B cell (primary cell): Measurements from ENCODE around the gene MYDGF. TPM values are rescaled to one million over a fixed set of nuclear protein-coding genes. Genes with fewer than 3 reads are reported as not detected.

Source experiments
- ATAC-seq: fragments of 200-7000 bp; cut with Tn5 transposase; one replicate; pipeline ENCODE4 v1.10.0; 2021; ENCODE audit warnings: low read depth, mild to moderate bottlenecking, moderate number of reproducible peaks, moderate library complexity
- CTCF ChIA-PET: fragments of 350-600 bp; sonication (Branson Sonifier 250); formaldehyde crosslinking; loops from one replicate; lab custom pipeline; 2021; ENCODE audit warnings: antibody characterized with exemption, inconsistent platforms; lab: Charles Lee
- POLR2A ChIA-PET: fragments of 350-600 bp; sonication (Branson Sonifier 250); formaldehyde crosslinking; loops from one replicate; lab custom pipeline; 2021; ENCODE audit warnings: antibody characterized with exemption; lab: Charles Lee
- DNase-seq: peaks from one replicate; pipeline ENCODE4 v3.0.0; 2013
- H2AFZ ChIP-seq: 2 replicates; pipeline ENCODE4 v1.6.1; 2012; ENCODE audit warnings: mild to moderate bottlenecking, low read depth, low read length; ENCODE audit not compliant: insufficient read depth, poor library complexity, severe bottlenecking
- H3K27ac ChIP-seq, 2 donors: 1 replicate in 1 of 2; 2 replicates in 1 of 2; pipeline ENCODE4 v1.5.1; 2012 to 2013; ENCODE audit warnings: low read length in 2 of 2, mild to moderate bottlenecking in 2 of 2, moderate library complexity in 1 of 2
- H3K27me3 ChIP-seq, 4 experiments: fragments of 200-600 bp in 1 of 4; sonication (generic) in 1 of 4; replicated peaks in 1 of 4; 1 replicate in 2 of 4; 2 replicates in 2 of 4; pipeline versions ENCODE4 v1.6.1 to v1.7.0; 2013 to 2016; ENCODE audit warnings: low read length in 3 of 4, mild to moderate bottlenecking in 2 of 4, mixed read lengths in 1 of 4, moderate library complexity in 1 of 4; ENCODE audit not compliant: insufficient read depth in 4 of 4, control insufficient read depth in 3 of 4; ENCODE audit errors: control extremely low read depth in 1 of 4
- H3K36me3 ChIP-seq, 2 experiments: replicated peaks in 1 of 2; 1 replicate in 1 of 2; 2 replicates in 1 of 2; pipeline versions ENCODE4 v1.6.1 to v1.7.1; 2013; ENCODE audit warnings: low read length in 1 of 2; ENCODE audit not compliant: insufficient read depth in 2 of 2, control insufficient read depth in 1 of 2; ENCODE audit errors: control extremely low read depth in 1 of 2, extremely low read depth in 1 of 2
- H3K4me1 ChIP-seq, 2 donors: fragments of 200-600 bp in 1 of 2; sonication (generic) in 1 of 2; 1 replicate in 1 of 2; 2 replicates in 1 of 2; pipeline versions ENCODE4 v1.5.1 to v1.6.1; 2013 to 2017; ENCODE audit warnings: low read length in 2 of 2; ENCODE audit not compliant: control insufficient read depth in 2 of 2, insufficient read depth in 2 of 2
- H3K4me2 ChIP-seq: replicated peaks from 2 replicates; pipeline ENCODE3; 2012; ENCODE audit warnings: mild to moderate bottlenecking, low read depth, low read length; ENCODE audit not compliant: poor library complexity, severe bottlenecking
- H3K4me3 ChIP-seq, 5 experiments: fragments of 200-600 bp in 1 of 5; sonication (generic) in 1 of 5; 1 replicate in 3 of 5; 2 replicates in 2 of 5; pipeline versions ENCODE4 v1.5.1 to v1.7.0; 2011 to 2016; ENCODE audit warnings: low read length in 4 of 5, mild to moderate bottlenecking in 4 of 5, low read depth in 2 of 5, control low read depth in 1 of 5, moderate library complexity in 1 of 5; ENCODE audit not compliant: insufficient read depth in 1 of 5; ENCODE audit errors: control extremely low read depth in 1 of 5, extremely low read depth in 1 of 5
- H3K79me2 ChIP-seq: fragments of 200-600 bp; sonication (generic); one replicate; pipeline ENCODE4 v1.6.0; 2016; ENCODE audit warnings: low read length; ENCODE audit not compliant: control insufficient read depth, insufficient read depth
- H3K9ac ChIP-seq: fragments of 200-600 bp; sonication (generic); 2 replicates; pipeline ENCODE4 v1.6.1; 2017; ENCODE audit warnings: mild to moderate bottlenecking, low read length, moderate library complexity
- H3K9me3 ChIP-seq, 3 donors: one replicate each; pipeline versions ENCODE4 v1.6.1 to v1.7.1; 2013; ENCODE audit warnings: low read length in 2 of 3; ENCODE audit not compliant: control insufficient read depth in 2 of 3, insufficient read depth in 1 of 3; ENCODE audit errors: control extremely low read depth in 1 of 3
- H4K20me1 ChIP-seq: 2 replicates; pipeline ENCODE4 v1.6.0; 2012; ENCODE audit warnings: mild to moderate bottlenecking, low read length; ENCODE audit not compliant: insufficient read depth, control insufficient read depth, poor library complexity, severe bottlenecking
- H3K27ac Mint-ChIP-seq: one replicate; pipeline ENCODE4 v1.8.0; 2021; ENCODE audit warnings: mixed read lengths
- H3K27me3 Mint-ChIP-seq: one replicate; pipeline ENCODE4 v1.8.0; 2021; ENCODE audit warnings: mixed read lengths
- H3K4me1 Mint-ChIP-seq: one replicate; pipeline ENCODE4 v1.8.0; 2021; ENCODE audit warnings: mixed read lengths
- H3K4me3 Mint-ChIP-seq: one replicate; pipeline ENCODE4 v1.8.0; 2021; ENCODE audit warnings: mixed read lengths
- H3K9me3 Mint-ChIP-seq: one replicate; pipeline ENCODE4 v1.8.0; 2022; ENCODE audit warnings: mixed read lengths; ENCODE audit not compliant: insufficient read depth
- EZH2 ChIP-seq: IDR thresholded peaks from 2 replicates; pipeline ENCODE4 v1.6.1; 2012; ENCODE audit warnings: borderline replicate concordance, low read depth, mild to moderate bottlenecking, moderate library complexity, low read length; ENCODE audit not compliant: insufficient read depth, poor library complexity, severe bottlenecking
- WGBS: methylation state at CpG from one replicate; pipeline ENCODE4 v1.1.5; 2013; ENCODE audit warnings: missing lambda C conversion rate; ENCODE audit not compliant: insufficient coverage; 5-methylcytosine and 5-hydroxymethylcytosine counted together
- intact Hi-C: fragments of 100-400 bp; cut with micrococcal nuclease; formaldehyde crosslinking; loops from one replicate; pipeline ENCODE4 v1.10.0; 2022
- polyA plus RNA-seq: library from polyadenylated mRNA; depleted of rRNA; stranded (reverse); fragments of >200 nt; gene quantifications from 2 replicates; pipeline ENCODE4 v1.2.3, GENCODE V29; 2012
- total RNA-seq, 2 donors: library from RNA; stranded (reverse); fragments of 120-200 nt in 1 of 2; gene quantifications; 1 replicate in 1 of 2; 2 replicates in 1 of 2; pipeline versions ENCODE4 v1.2.3 to v1.2.4, GENCODE V29; 2013 to 2022
- TF ChIP-seq, protein P1 (sequence below): fragments of 200-600 bp; IDR thresholded peaks from one replicate; pipeline ENCODE4 v1.8.0; 2022; ENCODE audit warnings: antibody characterized with exemption, mild to moderate bottlenecking

MYDGF gene
- total and polyA plus RNA-seq, 2 donors (not counting 1 experiment from before 2014, with no cell fraction given) = 21.2 to 42.3 TPM

DNA sequence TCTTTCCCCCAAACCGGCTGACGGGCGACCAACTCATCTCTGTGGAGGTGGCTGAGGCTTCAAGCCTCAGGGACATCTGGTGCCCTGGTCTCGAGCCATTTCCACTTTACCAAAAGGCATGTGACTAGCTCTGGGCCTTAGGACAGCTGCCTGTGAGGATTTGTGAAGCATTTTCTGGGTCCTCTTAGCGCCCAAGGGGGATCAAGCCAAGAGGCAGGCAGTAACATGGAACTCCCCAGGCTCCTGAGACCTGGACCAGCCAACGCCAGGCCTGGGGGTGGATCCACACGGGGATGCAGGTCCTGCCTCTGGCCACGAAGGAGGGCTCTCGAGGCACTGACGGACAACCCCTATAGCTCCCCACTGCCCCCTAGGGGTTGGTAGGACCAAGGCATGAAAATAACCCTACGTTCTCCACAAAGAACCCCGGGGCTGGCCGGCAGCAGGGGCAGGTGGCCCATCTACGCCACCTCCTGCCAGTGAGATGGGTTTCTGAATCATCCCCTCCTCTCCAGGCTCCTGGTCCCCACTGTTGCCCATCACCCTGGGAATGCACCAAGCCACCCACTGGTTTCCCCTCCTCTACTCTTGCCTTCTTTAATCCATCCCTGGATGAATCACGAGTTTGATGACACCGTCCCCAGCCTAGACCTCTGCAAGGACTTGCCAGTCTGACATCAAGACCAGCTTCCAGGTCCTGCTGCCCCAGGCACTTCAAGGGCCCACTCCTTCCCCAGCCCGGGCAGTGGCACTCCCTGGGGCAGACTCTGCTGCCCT is 7.0 kb upstream of the MYDGF start:
- H3K4me3 ChIP-seq = no peak overlapping the region
- no peak overlapping the region for H3K27ac ChIP-seq
- H4K20me1 ChIP-seq = no peaks in the 10 kb centered on the region
- POLR2A ChIA-PET = no interaction called here
- no peaks in the 10 kb centered on the region for H3K79me2 ChIP-seq
- ATAC-seq (peak; percentile 36), DNase-seq (peak; percentile 46)
- no peak overlapping the region for H2AFZ ChIP-seq
- no peaks in the 10 kb centered on the region for H3K9me3 Mint-ChIP-seq
- TF ChIP-seq, protein P1, sequence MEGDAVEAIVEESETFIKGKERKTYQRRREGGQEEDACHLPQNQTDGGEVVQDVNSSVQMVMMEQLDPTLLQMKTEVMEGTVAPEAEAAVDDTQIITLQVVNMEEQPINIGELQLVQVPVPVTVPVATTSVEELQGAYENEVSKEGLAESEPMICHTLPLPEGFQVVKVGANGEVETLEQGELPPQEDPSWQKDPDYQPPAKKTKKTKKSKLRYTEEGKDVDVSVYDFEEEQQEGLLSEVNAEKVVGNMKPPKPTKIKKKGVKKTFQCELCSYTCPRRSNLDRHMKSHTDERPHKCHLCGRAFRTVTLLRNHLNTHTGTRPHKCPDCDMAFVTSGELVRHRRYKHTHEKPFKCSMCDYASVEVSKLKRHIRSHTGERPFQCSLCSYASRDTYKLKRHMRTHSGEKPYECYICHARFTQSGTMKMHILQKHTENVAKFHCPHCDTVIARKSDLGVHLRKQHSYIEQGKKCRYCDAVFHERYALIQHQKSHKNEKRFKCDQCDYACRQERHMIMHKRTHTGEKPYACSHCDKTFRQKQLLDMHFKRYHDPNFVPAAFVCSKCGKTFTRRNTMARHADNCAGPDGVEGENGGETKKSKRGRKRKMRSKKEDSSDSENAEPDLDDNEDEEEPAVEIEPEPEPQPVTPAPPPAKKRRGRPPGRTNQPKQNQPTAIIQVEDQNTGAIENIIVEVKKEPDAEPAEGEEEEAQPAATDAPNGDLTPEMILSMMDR = peak; percentile 52
- TF ChIP-seq EZH2 = no peak
- H3K4me2 ChIP-seq = no peak overlapping the region
- peaks cover 0 to 22% of the 10 kb centered on the region in 2 experiments for H3K36me3 ChIP-seq
- H3K27me3 Mint-ChIP-seq = no peaks in the 10 kb centered on the region
- no peaks in the 10 kb centered on the region for H3K4me1 Mint-ChIP-seq
- H3K27ac Mint-ChIP-seq = no peak overlapping the region
- H3K9ac ChIP-seq = no peak overlapping the region
- CTCF ChIA-PET = interaction anchor here (1.5 kb wide), 1 partner anchor 41 kb away, joined by 5 read pairs; no protein-coding TSS in a partner anchor
- H3K4me3 Mint-ChIP-seq = no peak overlapping the region
- no peaks in the 10 kb centered on the region for H3K9me3 ChIP-seq
- 87% methylated on average over 14 of the region's 17 CpGs for WGBS
- intact Hi-C loops = no loop called here
- no peaks in the 10 kb centered on the region for H3K4me1 ChIP-seq
- H3K27me3 ChIP-seq = no peaks in the 10 kb centered on the region

DNA sequence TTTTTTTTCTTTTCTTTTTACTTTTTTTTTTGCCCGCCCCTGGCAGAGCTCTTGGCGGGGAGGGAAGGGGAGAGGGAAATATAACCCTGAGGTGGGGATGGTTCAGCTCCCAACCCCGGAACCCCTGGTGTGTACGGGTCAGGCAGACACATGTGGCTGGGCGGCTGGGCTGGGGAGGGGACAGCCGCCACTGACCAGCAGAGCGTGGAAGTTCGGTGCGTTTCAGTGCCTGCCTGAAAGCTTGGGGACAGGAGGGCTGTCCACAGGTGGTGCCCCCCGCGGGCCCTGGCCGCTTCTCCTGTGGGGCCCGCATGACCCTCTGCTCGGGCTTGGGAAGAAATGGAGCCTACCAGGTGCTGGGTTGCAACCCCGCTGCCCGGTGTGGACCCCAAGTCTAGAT is 5.2 kb upstream of the MYDGF start:
- peaks cover 4% of the 10 kb centered on the region for H3K4me1 Mint-ChIP-seq
- no peaks in the 10 kb centered on the region for H3K27me3 Mint-ChIP-seq
- CTCF ChIA-PET = interaction anchor here (0.6 kb wide), 1 partner anchor 39 kb away, joined by 3 read pairs; no protein-coding TSS in a partner anchor
- DNase-seq (no peak), ATAC-seq (no peak)
- WGBS = 97% methylated on average over 16 of the region's 16 CpGs
- no peak overlapping the region for H3K27ac ChIP-seq
- H3K9ac ChIP-seq = no peak overlapping the region
- H3K27ac Mint-ChIP-seq = no peak overlapping the region
- no peaks in the 10 kb centered on the region for H3K9me3 Mint-ChIP-seq
- peaks cover 0 to 4% (median 0%) of the 10 kb centered on the region in 3 donors for H3K9me3 ChIP-seq
- TF ChIP-seq, protein P1 = no peak
- TF ChIP-seq EZH2 = no peak
- H3K4me2 ChIP-seq = no peak overlapping the region
- H3K36me3 ChIP-seq = peaks cover 0 to 21% of the 10 kb centered on the region in 2 experiments
- H4K20me1 ChIP-seq = no peaks in the 10 kb centered on the region
- H2AFZ ChIP-seq = no peak overlapping the region
- no peak overlapping the region for H3K4me3 ChIP-seq
- no peaks in the 10 kb centered on the region for H3K27me3 ChIP-seq
- no peak overlapping the region for H3K4me3 Mint-ChIP-seq
- peaks cover 0 to 3% of the 10 kb centered on the region in 2 donors for H3K4me1 ChIP-seq
- intact Hi-C loops = no loop called here
- H3K79me2 ChIP-seq = no peaks in the 10 kb centered on the region
- POLR2A ChIA-PET = no interaction called here
